OCI-LY1 (cell line): ENCODE data around the gene GSK3B.

Experiments
- H2AFZ ChIP-seq: fragments of 200-600 bp; sonication (generic), shearing (Covaris generic); 2 replicates; pipeline ENCODE4 v1.6.0; 2014; ENCODE audit warnings: antibody characterized with exemption, mild to moderate bottlenecking, low read length
- H3F3A ChIP-seq: fragments of 200-600 bp; sonication (generic), shearing (Covaris generic); 2 replicates; pipeline ENCODE4 v1.6.0; 2014; ENCODE audit warnings: mild to moderate bottlenecking, antibody characterized with exemption, low read length, moderate library complexity; ENCODE audit not compliant: insufficient read depth
- H3K27ac ChIP-seq: fragments of 200-600 bp; sonication (generic); 2 replicates; pipeline ENCODE4 v1.5.1; 2014; ENCODE audit warnings: low read length, mixed run types, mild to moderate bottlenecking, low read depth; ENCODE audit not compliant: poor library complexity, severe bottlenecking
- H3K27me3 ChIP-seq: fragments of 200-600 bp; sonication (generic); 2 replicates; pipeline ENCODE4 v1.6.0; 2014; ENCODE audit warnings: antibody characterized with exemption, mild to moderate bottlenecking, low read length, moderate library complexity; ENCODE audit not compliant: insufficient read depth
- H3K36me3 ChIP-seq: fragments of 200-600 bp; sonication (generic); 2 replicates; pipeline ENCODE4 v1.6.1; 2014; ENCODE audit warnings: mild to moderate bottlenecking, antibody characterized with exemption, low read length, moderate library complexity, mixed read lengths; ENCODE audit not compliant: insufficient read depth
- H3K4me1 ChIP-seq: fragments of 200-600 bp; sonication (generic); 2 replicates; pipeline ENCODE4 v1.5.1; 2014; ENCODE audit warnings: mild to moderate bottlenecking, low read length, moderate library complexity; ENCODE audit not compliant: insufficient read depth, severe bottlenecking
- H3K4me2 ChIP-seq: fragments of 200-600 bp; sonication (generic), shearing (Covaris generic); 2 replicates; pipeline ENCODE4 v1.6.1; 2014; ENCODE audit warnings: low read length
- H3K4me3 ChIP-seq: fragments of 200-600 bp; sonication (generic); 2 replicates; pipeline ENCODE4 v1.5.1; 2014; ENCODE audit warnings: low read length, low read depth, mild to moderate bottlenecking, mixed read lengths; ENCODE audit not compliant: poor library complexity, severe bottlenecking
- H3K79me2 ChIP-seq: fragments of 200-600 bp; shearing (Covaris generic); 2 replicates; pipeline ENCODE4 v1.6.1; 2016; ENCODE audit warnings: mixed run types, low read length, mixed read lengths; ENCODE audit not compliant: insufficient read depth
- H3K9ac ChIP-seq: fragments of 200-600 bp; sonication (generic), shearing (Covaris generic); 2 replicates; pipeline ENCODE4 v1.6.1; 2014; ENCODE audit warnings: mild to moderate bottlenecking, low read length, mixed read lengths
- H3K9me2 ChIP-seq: fragments of 200-600 bp; sonication (generic), shearing (Covaris generic); 2 replicates; pipeline ENCODE4 v1.6.1; 2014; ENCODE audit warnings: low read depth, mild to moderate bottlenecking, low read length, mixed read lengths
- H3K9me3 ChIP-seq: fragments of 200-600 bp; shearing (Covaris generic); 2 replicates; pipeline ENCODE4 v1.6.1; 2014; ENCODE audit warnings: low read length, mixed read lengths
- H4K20me1 ChIP-seq: fragments of 200-600 bp; sonication (generic), shearing (Covaris generic); 2 replicates; pipeline ENCODE4 v1.6.0; 2016; ENCODE audit warnings: mild to moderate bottlenecking, low read length; ENCODE audit not compliant: insufficient read depth
- EZH2 ChIP-seq: fragments of 200-600 bp; sonication (generic), shearing (Covaris generic); IDR thresholded peaks from 2 replicates; pipeline ENCODE4 v1.8.0; 2017; ENCODE audit warnings: borderline replicate concordance, mixed run types, mild to moderate bottlenecking, antibody characterized with exemption, low read length, moderate library complexity, mixed read lengths
- TF ChIP-seq, protein P1 (sequence below): fragments of 200-600 bp; sonication (generic), shearing (Covaris generic); IDR thresholded peaks from 2 replicates; pipeline ENCODE4 v1.5.1; 2017; ENCODE audit warnings: mild to moderate bottlenecking, antibody characterized with exemption, low read length, moderate library complexity, mixed read lengths

GSK3B gene

DNA sequence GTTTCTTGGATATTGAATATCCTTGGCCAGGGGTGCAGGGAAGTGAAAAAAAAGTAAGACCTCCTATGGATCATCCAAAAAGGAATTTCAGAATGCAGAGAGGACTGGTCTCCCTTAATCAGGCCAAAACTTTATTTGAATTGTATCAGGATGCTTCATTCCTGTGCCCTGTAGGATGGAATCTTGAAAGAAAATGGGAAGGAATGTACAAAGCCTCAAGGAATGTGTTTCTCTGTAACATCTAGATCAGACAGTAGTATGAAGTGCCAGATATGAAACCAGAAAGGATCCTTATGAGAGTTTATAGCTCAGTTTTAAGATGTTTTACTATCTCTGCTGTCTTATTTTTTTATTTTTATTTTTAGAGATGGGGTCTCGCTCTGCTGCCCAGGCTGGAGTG lies 6.5 kb upstream of the GSK3B start:
- peaks cover 11% of the 10 kb centered on the region for H3K79me2 ChIP-seq
- no peak overlapping the region for H3K27ac ChIP-seq
- no peaks in the 10 kb centered on the region for H3K27me3 ChIP-seq
- peaks cover 15% of the 10 kb centered on the region for H3K4me1 ChIP-seq
- no peak overlapping the region for H3K4me2 ChIP-seq
- no peaks in the 10 kb centered on the region for H3K9me2 ChIP-seq
- no peaks in the 10 kb centered on the region for H4K20me1 ChIP-seq
- H2AFZ ChIP-seq, result no peak overlapping the region
- TF ChIP-seq, protein P1, sequence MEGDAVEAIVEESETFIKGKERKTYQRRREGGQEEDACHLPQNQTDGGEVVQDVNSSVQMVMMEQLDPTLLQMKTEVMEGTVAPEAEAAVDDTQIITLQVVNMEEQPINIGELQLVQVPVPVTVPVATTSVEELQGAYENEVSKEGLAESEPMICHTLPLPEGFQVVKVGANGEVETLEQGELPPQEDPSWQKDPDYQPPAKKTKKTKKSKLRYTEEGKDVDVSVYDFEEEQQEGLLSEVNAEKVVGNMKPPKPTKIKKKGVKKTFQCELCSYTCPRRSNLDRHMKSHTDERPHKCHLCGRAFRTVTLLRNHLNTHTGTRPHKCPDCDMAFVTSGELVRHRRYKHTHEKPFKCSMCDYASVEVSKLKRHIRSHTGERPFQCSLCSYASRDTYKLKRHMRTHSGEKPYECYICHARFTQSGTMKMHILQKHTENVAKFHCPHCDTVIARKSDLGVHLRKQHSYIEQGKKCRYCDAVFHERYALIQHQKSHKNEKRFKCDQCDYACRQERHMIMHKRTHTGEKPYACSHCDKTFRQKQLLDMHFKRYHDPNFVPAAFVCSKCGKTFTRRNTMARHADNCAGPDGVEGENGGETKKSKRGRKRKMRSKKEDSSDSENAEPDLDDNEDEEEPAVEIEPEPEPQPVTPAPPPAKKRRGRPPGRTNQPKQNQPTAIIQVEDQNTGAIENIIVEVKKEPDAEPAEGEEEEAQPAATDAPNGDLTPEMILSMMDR, result no peak
- no peak for TF ChIP-seq EZH2
- no peaks in the 10 kb centered on the region for H3F3A ChIP-seq
- H3K36me3 ChIP-seq, result peaks cover 8% of the 10 kb centered on the region; the same call in 1 of the 2 replicates
- H3K4me3 ChIP-seq, result no peak overlapping the region
- no peaks in the 10 kb centered on the region for H3K9me3 ChIP-seq
- no peak overlapping the region for H3K9ac ChIP-seq

DNA sequence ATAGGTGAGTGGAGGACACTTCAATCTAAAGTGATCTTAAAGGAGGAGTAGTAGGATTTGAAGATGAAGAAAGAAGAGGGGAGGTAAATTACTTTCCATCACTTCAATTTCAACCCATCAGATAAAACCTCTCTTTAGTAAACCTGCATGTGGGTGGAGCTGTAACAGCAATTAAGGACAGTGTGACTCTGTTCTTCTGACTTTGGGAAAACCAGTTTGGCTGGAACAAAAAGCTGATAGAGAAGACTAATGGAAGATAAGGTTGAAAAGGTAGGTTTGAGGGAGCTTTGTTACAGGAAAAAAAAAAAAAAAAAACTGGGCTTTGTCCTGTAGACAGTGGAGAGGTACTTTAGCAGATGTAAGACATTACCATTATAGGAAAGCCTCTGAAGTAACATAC lies 4.5 kb upstream of the GSK3B start:
- no peak overlapping the region for H3K27ac ChIP-seq
- no peaks in the 10 kb centered on the region for H3F3A ChIP-seq
- H3K4me1 ChIP-seq, result peaks cover 15% of the 10 kb centered on the region
- H3K79me2 ChIP-seq, result peaks cover 11% of the 10 kb centered on the region
- H3K9me3 ChIP-seq, result no peaks in the 10 kb centered on the region
- no peak overlapping the region for H2AFZ ChIP-seq
- peaks cover 8% of the 10 kb centered on the region; the same call in 1 of the 2 replicates for H3K36me3 ChIP-seq
- no peak overlapping the region for H3K4me2 ChIP-seq
- TF ChIP-seq, protein P1, result no peak
- no peaks in the 10 kb centered on the region for H3K9me2 ChIP-seq
- no peak overlapping the region for H3K9ac ChIP-seq
- H3K4me3 ChIP-seq, result no peak overlapping the region
- H3K27me3 ChIP-seq, result no peaks in the 10 kb centered on the region
- H4K20me1 ChIP-seq, result no peaks in the 10 kb centered on the region

DNA sequence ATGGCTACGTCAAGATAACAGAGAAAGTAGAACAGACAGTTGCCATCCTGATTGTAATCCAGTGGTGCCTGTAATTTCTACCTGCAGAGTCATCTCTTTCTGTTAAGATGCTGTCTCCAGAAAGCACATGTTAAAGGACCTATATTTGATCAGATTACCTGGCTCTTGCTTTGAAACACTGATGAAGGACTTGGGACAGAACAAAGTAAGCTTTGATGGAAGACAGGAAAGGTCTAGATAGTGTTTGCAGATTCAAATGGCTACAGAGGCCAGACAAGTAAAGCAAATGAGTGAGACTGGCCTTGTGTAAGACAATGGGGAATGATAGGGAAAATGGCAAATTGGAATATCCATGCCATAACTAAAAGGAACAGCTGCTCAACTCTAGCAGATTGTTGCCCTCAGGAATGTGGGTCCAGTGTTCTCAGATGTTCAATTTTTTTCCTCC lies 1.8 kb upstream of the GSK3B start:
- 0 out of 2 replicates have a peak overlapping the region, but pooled peaks have one; percentile 1 for H2AFZ ChIP-seq
- peak overlapping the region; percentile 84 for H3K4me3 ChIP-seq
- peak overlapping the region; percentile 91 for H3K4me2 ChIP-seq
- no peaks in the 10 kb centered on the region for H3K9me2 ChIP-seq
- peaks cover 27% of the 10 kb centered on the region for H3K4me1 ChIP-seq
- 0 out of 2 replicates have a peak, but pooled peaks cover 3% of the 10 kb centered on the region for H3K36me3 ChIP-seq
- 0 out of 2 replicates have a peak, but pooled peaks cover 2% of the 10 kb centered on the region for H3F3A ChIP-seq
- no peaks in the 10 kb centered on the region for H3K9me3 ChIP-seq
- no peaks in the 10 kb centered on the region for H3K27me3 ChIP-seq
- H3K9ac ChIP-seq, result peak overlapping the region; percentile 93
- H3K27ac ChIP-seq, result peak overlapping the region; percentile 98
- TF ChIP-seq, protein P1, result no peak
- no peak for TF ChIP-seq EZH2
- peaks cover 37% of the 10 kb centered on the region for H3K79me2 ChIP-seq
- H4K20me1 ChIP-seq, result no peaks in the 10 kb centered on the region
